Activated naive CD4-positive, alpha-beta T cell treated with anti-CD3 and anti-CD28 coated beads, Interleukin-2, amount 10 ng/mL, durations not matched to agents 7 days and 5 days (primary cell): ENCODE results near the gene MLLT3.
A peak's percentile ranks its signal among the peaks of the same experiment; 100 is the strongest.

Experiments
- CTCF ChIA-PET: fragments of 350-600 bp; sonication (Branson Sonifier 250); formaldehyde crosslinking; loops from one replicate; lab custom pipeline; 2021; ENCODE audit warnings: antibody characterized with exemption; lab: Charles Lee
- DNase-seq: peaks from one replicate; pipeline ENCODE4 v3.0.0-alpha.2; 2020
- H3K27ac Mint-ChIP-seq: one replicate; pipeline ENCODE4 v1.8.0; 2021; ENCODE audit warnings: mild to moderate bottlenecking, moderate library complexity, mixed read lengths
- H3K27me3 Mint-ChIP-seq: one replicate; pipeline ENCODE4 v1.8.0; 2021; ENCODE audit warnings: mild to moderate bottlenecking, mixed read lengths
- H3K36me3 Mint-ChIP-seq: one replicate; pipeline ENCODE4 v1.8.0; 2021; ENCODE audit warnings: mixed read lengths
- H3K4me1 Mint-ChIP-seq: one replicate; pipeline ENCODE4 v1.8.0; 2021; ENCODE audit warnings: mixed read lengths
- H3K4me3 Mint-ChIP-seq: one replicate; pipeline ENCODE4 v1.8.0; 2021; ENCODE audit warnings: mild to moderate bottlenecking, moderate library complexity, mixed read lengths
- H3K9me3 Mint-ChIP-seq: one replicate; pipeline ENCODE4 v1.8.0; 2021; ENCODE audit warnings: mixed read lengths

MLLT3 gene

DNA sequence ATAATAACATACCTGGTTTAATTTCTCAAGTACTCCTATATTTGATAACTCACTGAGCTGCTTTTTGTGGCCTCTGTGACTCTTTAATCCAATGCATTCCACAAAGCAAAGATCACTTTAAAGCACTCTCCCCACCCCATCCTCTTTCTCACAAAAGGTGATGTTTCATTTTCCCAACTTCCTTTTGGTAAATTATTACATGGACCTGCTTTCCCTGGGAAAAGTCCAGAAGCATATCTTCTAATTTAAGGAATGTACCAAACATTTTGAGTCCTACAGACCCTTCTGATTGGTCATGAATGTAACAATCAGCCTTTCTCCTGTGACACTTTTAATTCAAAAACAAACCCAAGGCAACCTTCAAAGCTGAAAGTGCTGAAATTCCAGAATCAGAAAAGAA, 71.1 kb downstream of the MLLT3 start:
- no peak for DNase-seq
- Mint-ChIP-seq H3K4me1 (peaks cover 67% of the 10 kb centered on the region), H3K27ac (peak overlapping the region; percentile 91), H3K36me3 (peaks cover 35% of the 10 kb centered on the region), H3K4me3 (peak overlapping the region; percentile 5), H3K9me3 (no peaks in the 10 kb centered on the region), H3K27me3 (no peaks in the 10 kb centered on the region)
- CTCF ChIA-PET = interaction anchor here (1.9 kb wide), 1 partner anchor 28 kb away, joined by 3 read pairs; no protein-coding TSS in a partner anchor

GRCh38 chr9:20550326-20550725, 72.0 kb downstream of the MLLT3 start:
- Mint-ChIP-seq H3K36me3 (peaks cover 39% of the 10 kb centered on the region), H3K27me3 (no peaks in the 10 kb centered on the region), H3K4me3 (no peak overlapping the region), H3K4me1 (peaks cover 65% of the 10 kb centered on the region), H3K27ac (no peak overlapping the region), H3K9me3 (no peaks in the 10 kb centered on the region)
- no peak for DNase-seq
- CTCF ChIA-PET = no interaction called here

DNA sequence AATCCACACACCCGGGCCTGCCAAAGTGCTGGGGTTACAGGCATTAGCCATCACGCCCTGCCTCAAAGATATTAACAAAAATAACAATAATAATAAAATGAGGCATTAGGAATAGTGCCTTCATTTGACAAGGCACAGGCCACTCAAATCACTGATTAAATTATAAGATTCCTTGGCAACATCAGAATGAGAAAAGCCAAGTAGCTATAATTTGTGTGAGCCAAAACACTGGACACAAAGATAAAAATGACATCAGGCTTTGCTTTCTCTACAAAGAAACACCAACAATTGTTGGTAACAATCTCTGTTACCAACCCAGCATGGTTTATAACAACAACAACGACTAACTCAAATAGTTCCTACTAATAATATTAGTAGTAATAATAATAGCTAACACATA, 73.2 kb downstream of the MLLT3 start:
- no peak for DNase-seq
- Mint-ChIP-seq H3K27ac (no peak overlapping the region), H3K36me3 (peaks cover 51% of the 10 kb centered on the region), H3K4me1 (peaks cover 60% of the 10 kb centered on the region), H3K27me3 (no peaks in the 10 kb centered on the region), H3K9me3 (peaks cover 2% of the 10 kb centered on the region), H3K4me3 (no peak overlapping the region)
- CTCF ChIA-PET = no interaction called here

DNA sequence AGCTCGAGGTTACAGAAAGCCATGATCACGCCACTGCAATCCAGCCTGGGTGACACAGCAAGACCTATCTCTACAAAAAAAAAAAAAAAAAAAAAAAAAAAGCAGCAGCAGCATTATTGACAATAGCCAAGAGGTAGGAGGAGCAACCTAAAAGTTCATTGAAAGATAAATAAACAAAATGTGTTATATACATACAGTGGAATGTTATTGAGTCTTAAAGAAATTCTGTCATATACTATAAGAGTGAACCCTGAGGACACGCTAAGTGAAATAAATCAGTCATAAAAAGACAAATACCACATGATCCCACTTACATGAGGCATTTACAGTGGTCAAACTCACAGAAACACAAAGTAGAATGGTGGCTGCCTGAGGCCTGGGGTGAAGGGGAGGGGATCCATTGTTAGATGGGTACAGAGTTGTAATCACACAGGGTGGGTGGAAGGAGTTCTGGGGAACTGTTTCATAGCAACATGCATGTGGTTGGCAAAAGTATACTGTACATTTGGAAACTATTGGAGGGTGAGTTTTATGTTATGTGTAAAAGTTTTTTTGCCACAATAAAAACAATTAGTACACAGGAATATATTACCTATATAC, 77.2 kb downstream of the MLLT3 start:
- H3K4me1 Mint-ChIP-seq = peaks cover 40% of the 10 kb centered on the region
- CTCF ChIA-PET = no interaction called here
- no peak overlapping the region for H3K27ac Mint-ChIP-seq
- no peak overlapping the region for H3K4me3 Mint-ChIP-seq
- H3K9me3 Mint-ChIP-seq = peaks cover 22% of the 10 kb centered on the region
- H3K36me3 Mint-ChIP-seq = peaks cover 66% of the 10 kb centered on the region
- no peak for DNase-seq
- H3K27me3 Mint-ChIP-seq = no peaks in the 10 kb centered on the region

DNA sequence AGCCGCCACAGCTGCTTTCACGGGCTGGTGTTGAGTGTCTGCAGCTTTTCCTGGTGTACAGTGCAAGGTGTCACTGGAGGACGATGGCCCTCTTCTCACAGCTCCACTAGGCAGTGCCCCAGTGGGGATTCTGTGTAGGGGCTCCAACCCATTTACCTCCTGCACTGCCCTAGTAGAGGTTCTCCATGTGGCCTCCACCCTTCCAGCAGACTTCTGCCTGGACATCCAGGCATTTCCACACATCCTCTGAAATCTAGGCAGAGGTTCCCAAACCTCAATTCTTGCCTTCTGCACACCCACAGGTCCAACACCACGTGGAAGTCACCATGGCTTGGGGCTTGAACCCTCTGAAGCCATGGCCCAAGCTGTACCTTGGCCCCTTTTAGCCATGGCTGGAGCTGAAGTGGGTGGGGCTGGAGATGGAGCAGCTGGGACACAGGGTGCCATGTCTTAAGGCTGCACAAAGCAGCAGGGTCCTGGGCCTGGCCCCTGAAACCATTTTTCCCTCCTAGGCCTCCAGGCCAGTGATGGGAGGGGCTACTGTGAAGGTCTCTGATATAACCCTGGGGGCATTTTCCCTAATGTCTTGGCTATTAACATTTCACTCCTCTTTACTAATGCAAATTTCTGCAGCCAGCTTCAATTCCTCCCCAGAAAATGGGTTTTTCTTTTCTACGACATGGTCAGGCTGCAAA, 82.0 kb downstream of the MLLT3 start:
- Mint-ChIP-seq H3K27me3 (no peaks in the 10 kb centered on the region), H3K9me3 (peaks cover 37% of the 10 kb centered on the region), H3K4me3 (no peak overlapping the region), H3K4me1 (peaks cover 52% of the 10 kb centered on the region), H3K36me3 (peaks cover 80% of the 10 kb centered on the region), H3K27ac (no peak overlapping the region)
- DNase-seq = no peak
- CTCF ChIA-PET = no interaction called here

GRCh38 chr9:20538956-20539355, 83.3 kb downstream of the MLLT3 start:
- DNase-seq = no peak
- peaks cover 75% of the 10 kb centered on the region for H3K36me3 Mint-ChIP-seq
- H3K27me3 Mint-ChIP-seq = no peaks in the 10 kb centered on the region
- no peak overlapping the region for H3K27ac Mint-ChIP-seq
- CTCF ChIA-PET = no interaction called here
- H3K4me1 Mint-ChIP-seq = peaks cover 51% of the 10 kb centered on the region
- H3K9me3 Mint-ChIP-seq = peaks cover 34% of the 10 kb centered on the region
- no peak overlapping the region for H3K4me3 Mint-ChIP-seq

- H3K4me1 Mint-ChIP-seq = peaks cover 49% of the 10 kb centered on the region
- no peak overlapping the region for H3K4me3 Mint-ChIP-seq
- CTCF ChIA-PET = no interaction called here
- H3K27ac Mint-ChIP-seq = no peak overlapping the region
- H3K9me3 Mint-ChIP-seq = peaks cover 35% of the 10 kb centered on the region
- no peaks in the 10 kb centered on the region for H3K27me3 Mint-ChIP-seq
- peaks cover 75% of the 10 kb centered on the region for H3K36me3 Mint-ChIP-seq
- no peak for DNase-seq
Measured at GRCh38 chr9:20538092-20538491, 84.2 kb downstream of the MLLT3 start.

DNA sequence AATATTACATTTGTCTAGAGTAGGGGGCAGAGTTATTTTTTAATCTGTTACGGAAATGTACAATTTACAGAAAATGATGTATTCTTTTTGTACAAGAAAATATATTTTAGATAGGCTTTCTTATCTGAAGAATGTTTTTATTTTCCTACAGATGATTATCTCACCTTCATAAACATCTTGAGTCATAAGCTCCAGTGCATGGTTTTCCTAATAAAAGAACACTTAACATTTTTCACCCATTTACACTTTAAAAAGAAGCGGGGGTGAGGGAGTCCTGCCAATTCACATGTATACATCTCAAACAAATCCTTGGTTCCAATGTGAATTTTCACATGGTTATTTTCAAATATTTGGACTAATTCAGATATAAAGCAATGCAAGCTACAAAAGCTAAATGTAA, 85.0 kb downstream of the MLLT3 start:
- peaks cover 45% of the 10 kb centered on the region for H3K4me1 Mint-ChIP-seq
- DNase-seq = no peak

DNA sequence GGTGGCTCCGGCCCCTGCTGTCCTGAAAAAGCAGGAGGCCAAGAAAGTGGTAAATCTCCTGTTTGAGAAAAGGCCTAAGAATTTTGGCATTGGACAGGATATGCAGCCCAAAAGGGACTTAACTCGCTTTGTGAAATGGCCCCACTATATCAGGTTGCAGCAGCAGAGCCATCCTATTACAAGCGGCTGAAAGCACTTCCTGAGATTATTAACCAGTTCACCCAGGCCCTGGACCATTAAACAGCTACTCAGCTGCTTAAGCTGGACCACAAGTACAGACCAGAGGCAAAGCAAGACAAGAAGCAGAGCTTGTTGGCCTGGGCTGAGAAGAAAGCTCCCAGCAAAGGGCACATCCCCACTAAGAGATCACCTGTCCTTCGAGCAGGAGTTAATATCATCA, 89.7 kb downstream of the MLLT3 start:
- H3K27me3 Mint-ChIP-seq = no peaks in the 10 kb centered on the region

More for the DNA sequence above, 85.0 kb downstream of the MLLT3 start:
- Mint-ChIP-seq H3K27ac (no peak overlapping the region), H3K9me3 (peaks cover 33% of the 10 kb centered on the region), H3K4me3 (no peak overlapping the region), H3K36me3 (peaks cover 74% of the 10 kb centered on the region), H3K27me3 (no peaks in the 10 kb centered on the region)
- CTCF ChIA-PET = interaction anchor here (1.0 to 1.2 kb wide), 3 partner anchors 9 to 612 kb away, joined by 3 read pairs; no protein-coding TSS in a partner anchor

GRCh38 chr9:20529837-20530236, 92.5 kb downstream of the MLLT3 start:
- Mint-ChIP-seq H3K27me3 (no peaks in the 10 kb centered on the region), H3K27ac (peak overlapping the region; percentile 88), H3K36me3 (peaks cover 53% of the 10 kb centered on the region), H3K4me3 (peak overlapping the region; percentile 2), H3K9me3 (peaks cover 1% of the 10 kb centered on the region), H3K4me1 (peaks cover 78% of the 10 kb centered on the region)
- CTCF ChIA-PET = no interaction called here
- DNase-seq = no peak

More for the DNA sequence above, 89.7 kb downstream of the MLLT3 start:
- H3K27ac Mint-ChIP-seq = no peak overlapping the region
- peaks cover 1% of the 10 kb centered on the region for H3K9me3 Mint-ChIP-seq
- DNase-seq = no peak
- peaks cover 75% of the 10 kb centered on the region for H3K4me1 Mint-ChIP-seq
- peaks cover 62% of the 10 kb centered on the region for H3K36me3 Mint-ChIP-seq
- no peak overlapping the region for H3K4me3 Mint-ChIP-seq
- CTCF ChIA-PET = no interaction called here

- CTCF ChIA-PET = no interaction called here
- H3K27ac Mint-ChIP-seq = peak overlapping the region; percentile 88
- H3K36me3 Mint-ChIP-seq = peaks cover 50% of the 10 kb centered on the region
- H3K27me3 Mint-ChIP-seq = no peaks in the 10 kb centered on the region
- H3K4me3 Mint-ChIP-seq = peak overlapping the region; percentile 44
- H3K4me1 Mint-ChIP-seq = peaks cover 82% of the 10 kb centered on the region
- DNase-seq = peak; percentile 28
- no peaks in the 10 kb centered on the region for H3K9me3 Mint-ChIP-seq
Measured at GRCh38 chr9:20528253-20528652, 94.0 kb downstream of the MLLT3 start.

DNA sequence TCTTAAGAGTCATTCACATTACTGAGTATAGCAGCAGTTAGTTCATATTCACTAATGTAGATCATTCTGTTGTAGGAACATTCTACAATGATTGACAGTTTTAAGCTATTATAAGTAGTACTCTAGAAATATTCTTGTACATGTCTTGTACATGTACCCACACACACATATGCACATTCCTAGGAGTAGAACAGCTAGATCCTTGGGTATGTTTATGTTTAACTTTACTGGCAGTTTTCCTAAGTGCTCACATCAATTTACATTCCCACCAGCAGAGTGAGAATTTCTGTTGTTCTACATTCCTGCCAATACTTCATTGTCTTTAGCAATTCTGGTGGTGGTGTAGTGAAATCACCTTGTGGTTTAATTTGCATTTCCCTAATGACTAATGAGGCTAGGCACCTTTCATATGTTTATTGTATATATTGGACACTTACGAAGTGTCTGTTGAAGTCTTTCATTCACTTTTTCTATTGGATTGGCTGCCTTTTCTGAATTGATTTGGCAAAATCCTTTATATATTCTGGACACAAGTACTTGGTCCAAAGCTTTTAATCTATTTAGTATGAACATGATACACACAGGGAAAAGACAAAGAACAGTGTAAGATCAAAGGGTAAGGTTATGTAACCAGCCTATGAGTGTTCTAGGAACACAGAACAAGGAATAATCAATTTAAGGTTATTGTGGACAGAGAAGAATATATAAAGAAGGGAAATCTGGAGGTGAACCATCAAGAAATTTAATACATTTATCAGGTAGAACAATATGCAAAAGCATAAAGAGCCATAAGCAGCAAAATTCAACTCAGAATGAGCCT, 95.6 kb downstream of the MLLT3 start:
- Mint-ChIP-seq H3K9me3 (no peaks in the 10 kb centered on the region), H3K4me1 (peaks cover 88% of the 10 kb centered on the region), H3K4me3 (no peak overlapping the region), H3K27ac (peak overlapping the region; percentile 3), H3K27me3 (no peaks in the 10 kb centered on the region), H3K36me3 (peaks cover 56% of the 10 kb centered on the region)
- CTCF ChIA-PET = interaction anchor here (0.6 kb wide), 2 partner anchors 41 to 521 kb away, joined by 3 read pairs; no protein-coding TSS in a partner anchor
- DNase-seq = no peak

DNA sequence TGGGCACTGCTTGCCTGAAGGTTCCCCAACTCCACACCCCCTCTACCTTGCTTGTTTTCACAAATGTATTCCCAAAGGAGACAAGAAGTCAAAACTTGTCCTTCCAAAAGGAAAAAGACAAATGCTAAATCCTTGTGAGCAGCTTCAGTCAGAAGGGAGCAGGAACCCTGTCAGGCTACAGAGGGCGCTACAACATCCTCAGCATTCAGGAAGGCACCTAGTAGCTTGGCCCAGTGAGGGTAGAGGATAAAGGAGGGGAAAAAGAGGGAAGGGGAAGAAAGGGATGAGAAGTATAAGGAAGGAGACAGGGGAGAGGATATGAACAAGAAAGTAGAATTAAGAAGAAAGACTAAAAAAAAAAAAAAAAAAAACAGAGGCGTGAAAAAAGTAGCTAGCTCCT, 97.5 kb downstream of the MLLT3 start:
- Mint-ChIP-seq H3K4me3 (no peak overlapping the region), H3K36me3 (peaks cover 55% of the 10 kb centered on the region), H3K27me3 (no peaks in the 10 kb centered on the region), H3K4me1 (peaks cover 84% of the 10 kb centered on the region), H3K27ac (no peak overlapping the region), H3K9me3 (no peaks in the 10 kb centered on the region)
- CTCF ChIA-PET = interaction anchor here (0.5 to 1.7 kb wide), 7 partner anchors 9 to 204 kb away, joined by 3 to 5 read pairs (median 3); no protein-coding TSS in a partner anchor
- DNase-seq = no peak

DNA sequence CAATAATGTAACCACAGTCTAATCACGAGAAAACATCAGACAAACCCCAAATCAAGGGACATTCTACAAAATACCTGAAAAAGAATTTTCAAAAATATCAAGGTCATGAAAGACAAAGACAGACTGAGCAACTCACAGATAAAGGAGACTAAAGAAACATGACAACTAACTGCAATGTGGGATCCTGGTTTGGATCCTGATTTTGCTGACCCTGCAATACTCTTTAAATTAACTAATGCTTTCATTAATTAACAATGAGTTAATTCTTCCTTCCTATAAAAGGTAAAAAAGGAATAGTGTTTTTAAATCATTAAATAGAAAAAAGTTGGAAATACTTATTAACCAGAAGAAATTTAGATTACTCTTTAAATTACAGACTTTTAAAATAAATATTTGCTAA, 103.6 kb downstream of the MLLT3 start:
- DNase-seq = no peak
- Mint-ChIP-seq H3K9me3 (no peaks in the 10 kb centered on the region), H3K4me3 (no peak overlapping the region), H3K36me3 (peaks cover 66% of the 10 kb centered on the region), H3K27me3 (no peaks in the 10 kb centered on the region), H3K27ac (no peak overlapping the region), H3K4me1 (peaks cover 78% of the 10 kb centered on the region)
- CTCF ChIA-PET = no interaction called here
